DOHH2 (cell line): ENCODE measurements around the gene UBASH3B.

ENCODE experiments used
- H3F3A ChIP-seq: fragments of 200-600 bp; sonication (generic), shearing (Covaris generic); 2 replicates; pipeline ENCODE4 v1.6.0; 2016; ENCODE audit warnings: antibody characterized with exemption, mild to moderate bottlenecking; ENCODE audit not compliant: control insufficient read depth, insufficient read depth
- H3K27ac ChIP-seq: fragments of 200-600 bp; sonication (generic); 2 replicates; pipeline ENCODE4 v1.5.1; 2014; ENCODE audit warnings: low read depth, mild to moderate bottlenecking, low read length, moderate library complexity
- H3K27me3 ChIP-seq: fragments of 200-600 bp; sonication (generic); 2 replicates; pipeline ENCODE4 v1.6.1; 2014; ENCODE audit warnings: mild to moderate bottlenecking, low read length, mixed read lengths; ENCODE audit not compliant: control insufficient read depth
- H3K36me3 ChIP-seq: fragments of 200-600 bp; sonication (generic); 2 replicates; pipeline ENCODE4 v1.6.1; 2014; ENCODE audit warnings: mild to moderate bottlenecking, low read length, moderate library complexity, mixed read lengths; ENCODE audit not compliant: control insufficient read depth
- H3K4me1 ChIP-seq: fragments of 200-600 bp; sonication (generic); 2 replicates; pipeline ENCODE4 v1.6.1; 2014; ENCODE audit warnings: mild to moderate bottlenecking, low read length, mixed read lengths; ENCODE audit not compliant: control insufficient read depth
- H3K4me2 ChIP-seq: fragments of 200-600 bp; sonication (generic); 2 replicates; pipeline ENCODE4 v1.6.0; 2014; ENCODE audit warnings: mild to moderate bottlenecking, low read length, moderate library complexity
- H3K4me3 ChIP-seq: fragments of 200-600 bp; sonication (generic); 2 replicates; pipeline ENCODE4 v1.5.1; 2014; ENCODE audit warnings: mild to moderate bottlenecking, low read length, mixed read lengths
- H3K79me2 ChIP-seq: fragments of 200-600 bp; sonication (generic); 2 replicates; pipeline ENCODE4 v1.6.1; 2014; ENCODE audit warnings: mild to moderate bottlenecking, low read length, mixed read lengths; ENCODE audit not compliant: control insufficient read depth
- H3K9me2 ChIP-seq: fragments of 200-600 bp; sonication (generic); replicated peaks from 2 replicates; pipeline ENCODE4 v1.6.1; 2014; ENCODE audit warnings: mild to moderate bottlenecking, low read length, mixed read lengths; ENCODE audit not compliant: control insufficient read depth
- H3K9me3 ChIP-seq: fragments of 200-600 bp; sonication (generic); 2 replicates; pipeline ENCODE4 v1.6.1; 2014; ENCODE audit warnings: antibody characterized with exemption, low read length, mixed read lengths; ENCODE audit not compliant: control insufficient read depth, insufficient read depth
- H4K20me1 ChIP-seq: fragments of 200-600 bp; sonication (generic); 2 replicates; pipeline ENCODE4 v1.6.0; 2014; ENCODE audit warnings: low read depth, mild to moderate bottlenecking, antibody characterized with exemption, low read length, moderate library complexity; ENCODE audit not compliant: control insufficient read depth, insufficient read depth
- EZH2phosphoT487 ChIP-seq: fragments of 200-600 bp; sonication (generic); IDR thresholded peaks from 2 replicates; pipeline ENCODE4 v1.6.1; 2017; ENCODE audit warnings: borderline replicate concordance, mild to moderate bottlenecking, antibody characterized with exemption, low read length, moderate library complexity, mixed read lengths
- TF ChIP-seq, protein P1 (sequence below): fragments of 200-600 bp; sonication (generic); IDR thresholded peaks from one replicate; pipeline ENCODE4 v1.5.1; 2014; ENCODE audit warnings: antibody characterized with exemption, mild to moderate bottlenecking, low read depth, low read length; ENCODE audit not compliant: poor library complexity, severe bottlenecking

The UBASH3B gene

DNA sequence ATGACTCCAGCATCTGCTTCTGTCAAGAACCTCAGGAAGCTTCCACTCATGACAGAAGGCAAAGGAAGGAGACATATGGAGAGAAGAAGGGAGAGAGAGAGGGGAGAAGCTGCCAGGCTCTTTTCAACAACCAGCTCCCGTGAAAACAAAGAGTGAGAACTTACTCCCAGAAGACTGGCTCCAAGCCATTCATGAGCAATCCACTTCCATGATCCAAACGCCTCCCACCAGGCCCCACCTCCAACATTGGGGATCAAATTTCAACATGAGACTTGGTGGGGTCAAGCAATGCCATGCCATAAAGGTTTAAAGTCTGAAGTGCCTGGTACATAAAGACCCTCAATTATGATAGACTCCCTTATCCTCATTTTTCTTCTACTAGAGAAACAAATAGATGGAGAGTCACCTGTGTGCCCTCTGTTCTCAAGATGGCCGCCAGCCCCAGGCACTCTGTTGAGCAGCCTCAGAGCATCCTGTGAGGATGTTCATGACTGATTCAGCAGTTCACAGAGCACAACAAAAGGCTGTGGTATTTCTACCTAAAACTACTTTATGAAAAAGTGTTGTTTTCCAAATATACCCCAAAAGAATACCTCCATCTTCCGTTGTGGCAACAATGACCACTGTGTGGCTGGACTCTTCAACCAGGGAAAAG is 113.7 kb downstream of the UBASH3B start:
- Histone ChIP-seq H3K36me3 (no peaks in the 10 kb centered on the region), H3K4me1 (no peaks in the 10 kb centered on the region), H3K4me3 (no peak overlapping the region), H3K9me3 (no peaks in the 10 kb centered on the region), H3K4me2 (no peak overlapping the region), H4K20me1 (no peaks in the 10 kb centered on the region), H3K9me2 (no peaks in the 10 kb centered on the region), H3K79me2 (no peaks in the 10 kb centered on the region), H3K27me3 (no peaks in the 10 kb centered on the region), H3F3A (no peaks in the 10 kb centered on the region), H3K27ac (no peak overlapping the region)
- TF ChIP-seq, protein P1, sequence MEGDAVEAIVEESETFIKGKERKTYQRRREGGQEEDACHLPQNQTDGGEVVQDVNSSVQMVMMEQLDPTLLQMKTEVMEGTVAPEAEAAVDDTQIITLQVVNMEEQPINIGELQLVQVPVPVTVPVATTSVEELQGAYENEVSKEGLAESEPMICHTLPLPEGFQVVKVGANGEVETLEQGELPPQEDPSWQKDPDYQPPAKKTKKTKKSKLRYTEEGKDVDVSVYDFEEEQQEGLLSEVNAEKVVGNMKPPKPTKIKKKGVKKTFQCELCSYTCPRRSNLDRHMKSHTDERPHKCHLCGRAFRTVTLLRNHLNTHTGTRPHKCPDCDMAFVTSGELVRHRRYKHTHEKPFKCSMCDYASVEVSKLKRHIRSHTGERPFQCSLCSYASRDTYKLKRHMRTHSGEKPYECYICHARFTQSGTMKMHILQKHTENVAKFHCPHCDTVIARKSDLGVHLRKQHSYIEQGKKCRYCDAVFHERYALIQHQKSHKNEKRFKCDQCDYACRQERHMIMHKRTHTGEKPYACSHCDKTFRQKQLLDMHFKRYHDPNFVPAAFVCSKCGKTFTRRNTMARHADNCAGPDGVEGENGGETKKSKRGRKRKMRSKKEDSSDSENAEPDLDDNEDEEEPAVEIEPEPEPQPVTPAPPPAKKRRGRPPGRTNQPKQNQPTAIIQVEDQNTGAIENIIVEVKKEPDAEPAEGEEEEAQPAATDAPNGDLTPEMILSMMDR = no peak
- TF ChIP-seq EZH2phosphoT487 = no peak

DNA sequence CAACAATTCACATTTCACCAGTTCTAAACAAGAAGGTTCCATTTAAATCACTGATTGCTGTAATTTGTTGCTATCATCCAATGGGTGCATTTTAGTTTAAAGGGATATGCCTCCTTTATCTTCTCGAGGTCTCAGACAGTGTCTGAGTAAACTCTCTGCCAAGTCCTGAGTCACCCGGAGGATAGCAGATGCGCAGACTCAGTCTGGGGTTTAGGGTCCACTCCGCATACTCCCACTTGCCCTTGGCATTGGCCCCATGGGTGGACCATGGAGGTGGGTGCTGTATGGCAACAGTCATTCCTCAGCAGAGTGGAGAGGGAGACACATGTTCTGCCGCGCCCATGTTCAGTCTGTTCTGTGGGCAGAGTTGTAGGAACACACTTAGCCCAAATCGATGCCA is 117.4 kb downstream of the UBASH3B start:
- Histone ChIP-seq H3K79me2 (no peaks in the 10 kb centered on the region), H3K9me2 (no peaks in the 10 kb centered on the region), H3K27ac (no peak overlapping the region), H3K36me3 (peaks cover 6% of the 10 kb centered on the region), H3K4me1 (peaks cover 18% of the 10 kb centered on the region), H4K20me1 (no peaks in the 10 kb centered on the region), H3K4me3 (no peak overlapping the region), H3K9me3 (no peaks in the 10 kb centered on the region), H3K27me3 (no peaks in the 10 kb centered on the region), H3K4me2 (no peak overlapping the region), H3F3A (no peaks in the 10 kb centered on the region)
- TF ChIP-seq, protein P1 = no peak
- TF ChIP-seq EZH2phosphoT487 = no peak

DNA sequence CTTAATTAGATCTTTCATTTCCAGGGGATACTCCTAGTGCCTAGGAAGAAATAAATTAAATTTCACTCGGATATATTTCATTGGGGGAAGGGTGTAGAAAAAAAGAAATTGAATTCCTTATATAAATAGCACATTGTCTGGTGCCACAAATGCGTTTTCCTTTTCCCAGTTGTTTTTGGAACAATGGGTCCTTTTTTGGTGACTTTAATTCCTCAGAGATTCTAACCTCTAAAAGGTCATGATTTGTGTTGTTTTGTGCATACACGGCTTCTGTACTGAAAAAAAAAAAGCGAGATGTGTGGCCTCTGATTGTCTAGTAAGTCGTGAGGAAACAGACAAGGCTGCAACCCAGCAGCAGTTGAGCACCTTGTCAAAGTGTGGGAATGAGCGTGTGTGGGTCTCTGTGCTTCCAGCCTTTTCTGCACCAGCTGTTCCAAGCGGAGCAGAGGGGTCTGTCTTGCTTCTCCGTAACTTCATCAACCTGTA is 118.3 kb downstream of the UBASH3B start:
- Histone ChIP-seq H3K36me3 (peaks cover 6% of the 10 kb centered on the region), H3K79me2 (no peaks in the 10 kb centered on the region), H3K27ac (no peak overlapping the region), H3K4me3 (no peak overlapping the region), H3K9me3 (no peaks in the 10 kb centered on the region), H3K4me1 (peaks cover 18% of the 10 kb centered on the region), H4K20me1 (no peaks in the 10 kb centered on the region), H3K27me3 (no peaks in the 10 kb centered on the region), H3K4me2 (no peak overlapping the region), H3F3A (no peaks in the 10 kb centered on the region), H3K9me2 (no peaks in the 10 kb centered on the region)
- TF ChIP-seq EZH2phosphoT487 = no peak
- TF ChIP-seq, protein P1 = no peak
